Left kidney (tissue), 8 donors: ENCODE measurements around the gene NLK. TPM values are rescaled to one million over a fixed set of nuclear protein-coding genes. Genes with fewer than 3 reads are reported as not detected.
A peak's percentile ranks its signal among the peaks of the same experiment; 100 is the strongest.
"Not testable (repeated sequence)": the region's sequence is repeated elsewhere in the genome, so short reads cannot be mapped to it uniquely, and the experiment has no call there.

Experiments used
- DNase-seq: peaks from one replicate; pipeline ENCODE4 v3.0.0-alpha.2; 2013
- long read RNA-seq, 8 donors: transcript quantifications; one replicate each; lab custom pipeline, GENCODE V29; 2026
- polyA plus RNA-seq: library from polyadenylated mRNA; unstranded; fragments of 120-200 nt; gene quantifications from one replicate; pipeline ENCODE4 v1.2.1, GENCODE V29; 2013; ENCODE audit not compliant: insufficient read length

NLK gene
- 55.4 TPM for polyA plus RNA-seq
- long read RNA-seq, donor 1, full-length matches to known transcripts, result 16 of 16 reads
- long read RNA-seq, donor 1, partial matches to known transcripts, result 0 of 16 reads
- long read RNA-seq, donor 1, other reads (novel, unspliced or antisense), result 0 of 16 reads
- long read RNA-seq, donor 2, full-length matches to known transcripts, result 9 of 29 reads
- long read RNA-seq, donor 2, partial matches to known transcripts, result 20 of 29 reads
- long read RNA-seq, donor 2, other reads (novel, unspliced or antisense), result 0 of 29 reads
- long read RNA-seq, donor 3, full-length matches to known transcripts, result 8 of 8 reads
- long read RNA-seq, donor 3, partial matches to known transcripts, result 0 of 8 reads
- long read RNA-seq, donor 3, other reads (novel, unspliced or antisense), result 0 of 8 reads
- long read RNA-seq, donor 4, result 0 reads
- long read RNA-seq, donor 5, full-length matches to known transcripts, result 14 of 14 reads
- long read RNA-seq, donor 5, partial matches to known transcripts, result 0 of 14 reads
- long read RNA-seq, donor 5, other reads (novel, unspliced or antisense), result 0 of 14 reads
- long read RNA-seq, donor 6, full-length matches to known transcripts, result 11 of 53 reads
- long read RNA-seq, donor 6, partial matches to known transcripts, result 42 of 53 reads
- long read RNA-seq, donor 6, other reads (novel, unspliced or antisense), result 0 of 53 reads
- long read RNA-seq, donor 7, full-length matches to known transcripts, result 16 of 16 reads
- long read RNA-seq, donor 7, partial matches to known transcripts, result 0 of 16 reads
- long read RNA-seq, donor 7, other reads (novel, unspliced or antisense), result 0 of 16 reads
- long read RNA-seq, donor 8, full-length matches to known transcripts, result 3 of 3 reads
- long read RNA-seq, donor 8, partial matches to known transcripts, result 0 of 3 reads
- long read RNA-seq, donor 8, other reads (novel, unspliced or antisense), result 0 of 3 reads

DNA sequence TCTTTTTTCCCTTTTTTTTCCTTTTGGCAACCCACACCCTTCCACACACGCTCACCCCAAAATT lies at the start of gene NLK:
Gene NLK, plus strand, starts transcription at position 21 of the 64 bp plus-strand sequence. CDS start 197 bp downstream, outside the sequence.
- DNase-seq, result no peak

- DNase-seq, result no peak
Observed at GRCh38 chr17:27993161-27993695, 49.2 kb upstream of the NLK start.

- DNase-seq, result no peak
Observed at GRCh38 chr17:27993723-27994310, 48.7 kb upstream of the NLK start.

GRCh38 chr17:27994586-27994985 lies 47.9 kb upstream of the NLK start:
- DNase-seq, result no peak

DNA sequence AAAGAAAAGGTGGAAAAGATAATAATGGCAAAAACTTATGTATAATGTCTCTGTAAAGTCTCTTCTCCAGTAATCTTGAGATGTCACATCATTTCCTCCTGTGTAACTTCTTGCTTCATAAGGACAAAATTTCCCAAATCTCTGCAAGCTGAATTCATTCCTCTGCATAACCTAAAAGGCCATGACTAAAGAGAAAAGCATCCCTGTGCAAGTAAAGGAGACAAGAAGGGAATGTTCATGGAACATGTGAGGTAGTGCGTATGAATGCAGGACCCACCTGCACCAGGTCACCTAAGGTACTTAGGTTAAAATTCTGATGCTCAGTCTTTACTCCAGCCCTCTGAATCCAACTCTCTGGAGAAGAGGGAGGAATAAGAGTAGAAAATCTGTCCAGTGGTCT lies 46.9 kb upstream of the NLK start:
- DNase-seq, result no peak

DNA sequence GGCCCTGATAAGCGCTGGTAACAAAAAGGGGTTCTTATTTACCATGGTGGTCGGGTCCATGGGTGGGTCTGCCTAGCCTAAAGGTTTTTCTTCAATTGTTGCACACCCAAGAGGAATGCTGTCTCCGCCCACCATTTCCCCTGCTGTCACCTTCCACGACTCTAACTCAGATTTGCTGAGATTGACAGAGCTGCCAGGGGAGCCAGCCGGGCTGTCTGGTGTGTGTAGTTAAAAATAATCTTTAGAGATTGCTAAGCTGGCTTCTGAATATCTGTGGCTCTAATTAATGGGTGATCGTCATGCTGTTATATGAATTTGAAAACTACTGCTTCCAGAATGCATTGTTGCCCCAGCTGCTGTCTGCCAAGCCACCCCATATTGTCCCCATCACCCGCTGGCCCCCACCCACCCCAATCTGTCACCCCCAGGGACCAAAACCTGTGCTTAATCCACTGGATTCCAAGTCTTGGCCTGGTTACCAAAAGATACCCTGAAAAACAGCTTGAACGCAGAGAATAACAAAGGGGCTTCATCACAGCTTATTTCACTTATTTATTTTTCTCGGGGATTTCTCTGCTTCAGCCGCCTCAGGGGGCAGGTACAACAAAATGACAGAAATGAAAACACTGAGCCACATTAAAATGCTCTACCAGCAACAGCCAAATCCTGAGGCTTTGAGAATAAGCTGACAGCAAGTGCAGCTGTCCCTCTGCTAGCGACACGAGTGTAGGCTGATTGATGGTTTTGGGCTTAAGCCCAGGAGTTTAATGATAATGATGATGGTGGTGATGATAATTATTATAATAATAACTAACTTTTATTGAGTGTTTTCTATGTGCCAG lies 46.1 kb upstream of the NLK start:
- DNase-seq, result no peak

DNA sequence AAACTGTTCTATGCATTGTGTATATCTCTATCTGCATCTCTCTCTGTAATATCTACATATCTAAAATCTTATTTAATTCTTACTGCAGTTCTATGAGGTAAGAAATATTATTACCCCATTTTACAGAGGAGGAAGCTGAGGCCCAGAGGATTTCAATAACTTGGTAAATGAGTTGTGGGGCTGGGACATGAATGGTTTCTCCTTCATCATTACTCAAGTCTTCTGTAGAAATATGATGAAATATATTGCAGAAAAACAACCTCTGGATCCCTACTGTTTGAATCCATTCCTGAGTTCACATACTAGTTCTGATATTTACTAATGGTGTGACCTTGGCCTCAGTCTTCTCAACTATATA lies 45.5 kb upstream of the NLK start:
- no peak for DNase-seq

DNA sequence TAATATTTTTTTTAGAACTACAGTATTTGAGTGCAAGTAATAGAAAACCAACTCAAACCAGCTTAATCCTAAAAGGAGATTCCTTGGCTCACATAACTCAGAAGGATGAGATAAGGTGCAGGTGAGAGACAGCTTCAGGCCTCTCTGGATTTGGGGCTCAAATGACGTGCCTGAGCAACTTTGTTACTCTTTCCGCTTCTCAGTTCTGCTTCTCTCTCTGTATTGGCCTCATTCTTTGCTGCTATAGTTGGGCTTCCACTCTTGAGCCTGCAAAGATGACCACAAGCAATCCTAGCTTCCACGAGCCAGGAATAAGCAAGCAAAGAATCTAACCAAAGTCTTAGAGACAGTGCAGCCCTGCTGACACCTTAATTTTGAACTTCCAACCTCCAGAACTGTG lies 45.0 kb upstream of the NLK start:
- no peak for DNase-seq

DNA sequence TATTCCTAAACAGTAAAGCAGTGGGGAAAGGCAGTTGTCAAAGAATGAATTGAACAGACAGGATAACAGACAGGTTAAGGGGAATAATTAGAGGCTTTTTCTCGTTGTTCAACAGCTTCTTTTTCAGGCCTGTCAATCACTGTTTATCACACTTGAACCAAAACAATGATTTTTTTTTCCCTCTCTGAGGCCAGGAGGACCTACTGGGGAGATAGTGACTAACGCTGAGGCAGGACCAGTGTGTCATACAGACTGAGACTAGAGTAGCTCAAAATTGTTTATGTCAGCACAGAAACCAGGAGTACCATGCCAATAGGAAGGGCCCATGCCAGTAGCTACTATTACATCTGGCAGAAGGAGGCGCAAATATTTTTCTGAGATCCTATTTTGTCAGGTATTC lies 41.3 kb upstream of the NLK start:
- DNase-seq, result no peak

DNA sequence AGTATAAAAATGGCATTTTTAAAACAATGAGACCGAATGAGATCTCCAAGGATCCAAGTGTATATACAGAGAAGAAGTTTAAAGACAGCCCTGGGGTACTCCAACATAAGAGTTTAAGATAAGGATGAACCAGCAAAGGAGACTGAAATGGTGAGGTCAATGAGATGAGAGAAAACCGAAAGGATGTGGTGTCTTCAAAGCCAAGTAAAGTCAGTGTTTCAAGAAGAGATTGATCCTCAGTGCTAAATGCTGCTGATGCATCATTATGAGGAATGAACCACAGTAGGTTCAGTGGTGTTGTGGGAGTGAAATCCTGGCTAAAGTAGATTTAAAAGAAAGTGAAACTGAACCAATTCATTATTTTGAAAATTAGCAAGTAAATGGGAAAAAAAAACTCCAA lies 38.1 kb upstream of the NLK start:
- no peak for DNase-seq

GRCh38 chr17:28007925-28008324 lies 34.6 kb upstream of the NLK start:
- DNase-seq, result not testable (repeated sequence)

DNA sequence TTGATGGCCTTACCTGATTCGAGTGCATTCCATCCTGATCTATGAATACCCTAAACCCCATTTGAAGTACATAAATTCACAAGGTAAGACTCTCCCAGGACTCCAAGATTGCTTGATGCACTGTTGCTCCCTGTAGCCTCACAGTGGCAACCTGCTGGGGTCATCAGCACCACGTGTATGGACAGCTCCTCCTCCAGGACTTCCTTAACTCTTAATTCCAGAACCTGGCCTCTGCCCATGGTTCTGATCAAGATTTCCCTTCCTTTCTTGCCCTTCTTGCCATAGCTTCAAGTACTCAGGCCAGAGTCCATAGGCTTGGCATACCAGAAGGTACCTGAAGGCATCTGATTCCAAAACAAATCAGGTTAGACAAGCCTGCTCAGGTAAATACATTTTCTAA lies 34.0 kb upstream of the NLK start:
- DNase-seq, result peak; percentile 74

DNA sequence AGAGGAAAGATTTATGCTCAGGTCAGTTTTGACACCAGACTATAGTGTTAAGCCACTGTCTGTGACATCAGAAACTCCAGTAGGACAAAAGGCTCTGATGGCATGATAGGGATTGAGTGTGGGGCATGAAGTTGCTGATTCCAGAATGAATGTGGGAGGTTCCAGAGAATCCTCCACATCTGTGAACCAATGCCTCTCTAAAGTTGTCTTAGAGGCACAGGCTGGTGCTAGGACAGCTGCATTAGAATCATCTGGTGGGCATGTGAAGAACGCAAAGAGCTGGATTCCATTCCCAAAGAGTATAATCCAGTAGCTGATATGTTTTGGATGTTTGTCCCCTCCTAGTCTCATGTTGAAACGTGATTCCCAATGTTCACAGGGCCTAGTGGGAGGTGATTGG lies 32.1 kb upstream of the NLK start:
- DNase-seq, result no peak

DNA sequence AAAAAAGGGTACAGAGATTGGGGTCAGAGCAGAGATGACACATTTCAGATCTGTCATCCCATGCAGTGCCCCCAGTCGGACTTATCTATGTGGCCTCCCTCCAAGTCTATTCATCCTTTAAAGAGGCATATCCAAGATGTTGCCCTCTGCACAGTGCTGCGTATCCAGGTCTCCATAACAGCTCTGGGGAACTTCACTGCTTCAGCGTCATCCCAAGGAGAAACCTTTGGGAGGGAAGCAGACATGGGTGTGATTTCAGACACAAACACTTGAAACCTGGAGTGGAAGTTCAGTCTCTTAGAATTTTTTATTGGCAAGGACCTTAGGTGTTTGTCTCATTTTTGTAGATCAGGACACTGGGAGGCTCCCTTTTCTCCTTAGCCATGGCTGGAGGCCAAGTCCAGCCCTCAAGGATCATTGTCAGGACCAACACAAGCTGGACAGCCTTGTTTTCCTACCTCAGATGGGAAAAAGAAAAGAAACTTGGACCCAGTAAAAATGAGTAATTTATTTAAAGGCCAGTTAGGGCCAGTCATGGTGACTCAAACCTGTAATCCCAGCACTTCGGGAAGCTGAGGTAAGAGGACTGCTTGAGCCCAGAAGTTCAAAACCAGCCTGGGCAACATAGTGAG lies 23.9 kb upstream of the NLK start:
- DNase-seq, result no peak

- DNase-seq, result no peak
Observed at GRCh38 chr17:28020515-28020914, 22.0 kb upstream of the NLK start.

- no peak for DNase-seq
Observed at GRCh38 chr17:28029044-28029443, 13.4 kb upstream of the NLK start.

GRCh38 chr17:28030386-28030785 lies 12.1 kb upstream of the NLK start:
- DNase-seq, result no peak

- DNase-seq, result no peak
Observed at GRCh38 chr17:28031174-28031573, 11.3 kb upstream of the NLK start.

DNA sequence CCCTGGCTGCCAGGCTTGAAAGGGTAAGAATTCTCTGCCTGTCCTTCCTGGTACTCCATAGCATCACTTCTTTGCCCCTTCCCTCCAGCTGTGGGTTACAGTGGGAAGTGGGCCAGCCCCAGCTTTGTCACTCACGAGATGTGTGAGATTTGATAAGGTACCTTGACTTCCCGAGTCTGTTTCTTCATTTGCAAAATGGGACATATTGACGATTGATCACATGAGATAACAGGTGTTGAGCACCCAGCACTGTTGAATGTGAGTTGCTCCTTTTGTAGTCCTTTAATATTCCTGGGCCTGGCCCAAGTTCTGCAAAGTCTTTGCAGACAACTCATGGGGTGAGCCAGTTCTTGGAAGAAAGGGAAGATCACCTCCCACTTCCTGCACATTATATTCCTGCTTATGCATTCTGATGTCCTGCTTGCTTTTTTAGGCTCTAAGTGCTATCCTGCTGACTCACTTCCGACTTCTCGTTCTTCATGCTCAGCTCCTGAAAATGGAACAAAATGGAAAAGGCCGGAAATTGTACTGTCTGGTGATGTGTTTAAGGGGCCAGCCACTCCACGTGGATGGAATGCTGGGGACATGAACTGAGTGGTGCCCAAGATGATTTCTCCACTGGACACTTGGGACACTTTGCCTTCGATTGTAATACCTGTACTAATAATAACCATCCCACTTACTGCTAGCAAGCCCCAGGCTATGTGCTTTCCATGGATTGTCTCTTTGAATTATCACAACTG lies 8.3 kb upstream of the NLK start:
- DNase-seq, result no peak

DNA sequence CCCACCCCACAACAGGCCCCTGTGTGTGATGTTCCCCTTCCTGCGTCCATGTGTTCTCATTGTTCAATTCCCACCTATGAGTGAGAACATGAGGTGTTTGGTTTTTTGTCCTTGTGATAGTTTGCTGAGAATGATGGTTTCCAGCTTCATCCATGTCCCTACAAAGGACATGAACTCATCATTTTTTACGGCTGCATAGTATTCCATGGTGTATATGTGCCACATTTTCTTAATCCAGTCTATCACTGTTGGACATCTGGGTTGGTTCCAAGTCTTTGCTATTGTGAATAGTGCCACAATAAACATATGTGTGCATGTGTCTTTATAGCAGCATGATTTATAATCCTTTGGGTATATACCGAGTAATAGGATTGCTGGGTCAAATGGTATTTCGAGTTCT lies 7.0 kb upstream of the NLK start:
- DNase-seq, result not testable (repeated sequence)

DNA sequence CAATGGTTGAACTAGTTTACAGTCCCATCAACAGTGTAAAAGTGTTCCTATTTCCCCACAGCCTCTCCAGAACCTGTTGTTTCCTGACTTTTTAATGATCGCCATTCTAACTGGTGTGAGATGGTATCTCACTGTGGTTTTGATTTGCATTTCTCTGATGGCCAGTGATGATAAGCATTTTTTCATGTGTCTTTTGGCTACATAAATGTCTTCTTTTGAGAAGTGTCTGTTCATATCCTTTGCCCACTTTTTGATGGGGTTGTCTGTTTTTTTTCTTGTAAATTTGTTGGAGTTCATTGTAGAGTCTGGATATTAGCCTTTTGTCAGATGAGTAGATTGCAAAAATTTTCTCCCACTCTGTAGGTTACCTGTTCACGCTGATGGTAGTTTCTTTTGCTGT lies 6.6 kb upstream of the NLK start:
- not testable (repeated sequence) for DNase-seq
